Breast epithelium (tissue), 3 donors: ENCODE measurements around the gene GRM4.

Experiments
- POLR2A ChIP-seq: fragments of 450-650 bp; IDR thresholded peaks from one replicate; pipeline ENCODE4 v1.6.1; 2016; ENCODE audit warnings: antibody characterized with exemption, mild to moderate bottlenecking, moderate library complexity
- TF ChIP-seq, protein P1 (sequence below), 3 donors: fragments of 450-650 bp; IDR thresholded peaks; one replicate each; pipeline ENCODE4 v1.5.1; 2016 to 2017; ENCODE audit warnings: antibody characterized with exemption in 3 of 3, mild to moderate bottlenecking in 3 of 3, moderate library complexity in 3 of 3

GRCh38 chr6:34057790-34058189 is 88.1 kb downstream of the GRM4 start:
- TF ChIP-seq, protein P1, sequence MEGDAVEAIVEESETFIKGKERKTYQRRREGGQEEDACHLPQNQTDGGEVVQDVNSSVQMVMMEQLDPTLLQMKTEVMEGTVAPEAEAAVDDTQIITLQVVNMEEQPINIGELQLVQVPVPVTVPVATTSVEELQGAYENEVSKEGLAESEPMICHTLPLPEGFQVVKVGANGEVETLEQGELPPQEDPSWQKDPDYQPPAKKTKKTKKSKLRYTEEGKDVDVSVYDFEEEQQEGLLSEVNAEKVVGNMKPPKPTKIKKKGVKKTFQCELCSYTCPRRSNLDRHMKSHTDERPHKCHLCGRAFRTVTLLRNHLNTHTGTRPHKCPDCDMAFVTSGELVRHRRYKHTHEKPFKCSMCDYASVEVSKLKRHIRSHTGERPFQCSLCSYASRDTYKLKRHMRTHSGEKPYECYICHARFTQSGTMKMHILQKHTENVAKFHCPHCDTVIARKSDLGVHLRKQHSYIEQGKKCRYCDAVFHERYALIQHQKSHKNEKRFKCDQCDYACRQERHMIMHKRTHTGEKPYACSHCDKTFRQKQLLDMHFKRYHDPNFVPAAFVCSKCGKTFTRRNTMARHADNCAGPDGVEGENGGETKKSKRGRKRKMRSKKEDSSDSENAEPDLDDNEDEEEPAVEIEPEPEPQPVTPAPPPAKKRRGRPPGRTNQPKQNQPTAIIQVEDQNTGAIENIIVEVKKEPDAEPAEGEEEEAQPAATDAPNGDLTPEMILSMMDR (IDR thresholded peaks at IDR 0.05) = no peak
- no peak for TF ChIP-seq POLR2A
